Measurements from ENCODE around the gene BGN. TPM values are rescaled to one million over a fixed set of nuclear protein-coding genes. Genes with fewer than 3 reads are reported as not detected.

Gene BGN
- total RNA-seq, 1 experiment from 2014 or later = not detected

DNA sequence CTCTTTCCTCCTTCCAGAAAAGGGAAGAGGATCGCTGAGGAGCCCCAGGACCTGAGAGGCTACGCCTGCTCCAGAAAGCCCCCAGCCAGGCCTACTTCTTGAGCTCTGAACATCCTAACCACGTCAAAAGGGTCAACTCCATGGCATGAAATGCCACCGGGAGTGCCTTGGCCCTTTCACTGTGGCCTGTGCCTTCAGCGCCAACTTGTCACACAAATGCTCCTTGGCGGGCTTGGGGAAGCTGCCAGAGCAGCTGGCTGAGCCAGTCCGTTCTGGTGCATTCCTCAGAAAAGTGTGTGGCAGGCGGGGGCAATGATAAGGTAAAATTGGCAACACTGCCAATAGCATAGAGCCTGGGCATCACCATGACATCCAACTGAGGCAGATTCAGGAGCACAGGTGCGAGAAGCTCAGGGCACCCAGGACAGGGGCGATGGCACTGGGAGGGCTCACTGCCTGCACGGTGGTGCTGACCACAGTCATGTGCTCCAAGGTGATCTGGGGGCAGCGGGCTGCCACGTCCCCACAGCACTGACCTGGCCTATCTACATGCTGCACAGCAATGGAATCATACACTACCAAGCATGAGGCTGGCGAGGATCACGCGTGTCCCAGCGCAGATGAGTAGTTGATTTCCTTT lies 36.8 kb upstream of the BGN start:
- H3K27ac ChIP-seq (ENCODE audit: low read length) = no peak overlapping the region
- no peaks in the 10 kb centered on the region for H3K4me1 ChIP-seq (ENCODE audit: insufficient read depth, low read length)
- H4K20me1 ChIP-seq (ENCODE audit: low read length) = no peaks in the 10 kb centered on the region
- ATAC-seq (no peak), DNase-seq (no peak)
- TF ChIP-seq EZH2phosphoT487 (IDR thresholded peaks at IDR 0.05; ENCODE audit: borderline replicate concordance, low read length) (no peak), EZH2 (IDR thresholded peaks at IDR 0.05; ENCODE audit: low read length, unreplicated experiment) (no peak)
- TF ChIP-seq, protein P1, sequence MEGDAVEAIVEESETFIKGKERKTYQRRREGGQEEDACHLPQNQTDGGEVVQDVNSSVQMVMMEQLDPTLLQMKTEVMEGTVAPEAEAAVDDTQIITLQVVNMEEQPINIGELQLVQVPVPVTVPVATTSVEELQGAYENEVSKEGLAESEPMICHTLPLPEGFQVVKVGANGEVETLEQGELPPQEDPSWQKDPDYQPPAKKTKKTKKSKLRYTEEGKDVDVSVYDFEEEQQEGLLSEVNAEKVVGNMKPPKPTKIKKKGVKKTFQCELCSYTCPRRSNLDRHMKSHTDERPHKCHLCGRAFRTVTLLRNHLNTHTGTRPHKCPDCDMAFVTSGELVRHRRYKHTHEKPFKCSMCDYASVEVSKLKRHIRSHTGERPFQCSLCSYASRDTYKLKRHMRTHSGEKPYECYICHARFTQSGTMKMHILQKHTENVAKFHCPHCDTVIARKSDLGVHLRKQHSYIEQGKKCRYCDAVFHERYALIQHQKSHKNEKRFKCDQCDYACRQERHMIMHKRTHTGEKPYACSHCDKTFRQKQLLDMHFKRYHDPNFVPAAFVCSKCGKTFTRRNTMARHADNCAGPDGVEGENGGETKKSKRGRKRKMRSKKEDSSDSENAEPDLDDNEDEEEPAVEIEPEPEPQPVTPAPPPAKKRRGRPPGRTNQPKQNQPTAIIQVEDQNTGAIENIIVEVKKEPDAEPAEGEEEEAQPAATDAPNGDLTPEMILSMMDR (conservative IDR thresholded peaks at IDR 0.05; ENCODE audit: low read depth, low read length) = no peak
- H3K9me2 ChIP-seq (replicated peaks; ENCODE audit: low read length) = no peaks in the 10 kb centered on the region
- no peaks in the 10 kb centered on the region for H3K9me3 ChIP-seq (ENCODE audit: low read length)
- no peaks in the 10 kb centered on the region for H3K27me3 ChIP-seq (ENCODE audit: low read length)
- intact Hi-C loops (cut with micrococcal nuclease) = no loop called here
- BruUV-seq (replicated peaks) = no TSS peak
- no peak overlapping the region for H3K9ac ChIP-seq (ENCODE audit: low read length)
- ChIA-PET POLR2A (ENCODE audit: unreplicated experiment) (interaction anchor here (0.6 kb wide), 1 partner anchor 66 kb away, joined by 9 read pairs; no protein-coding TSS in a partner anchor), CTCF (no interaction called here)
- no peak overlapping the region for H3K4me2 ChIP-seq (ENCODE audit: low read length)
- no peaks in the 10 kb centered on the region for H3F3A ChIP-seq (ENCODE audit: low read length, unreplicated experiment)
- no peak overlapping the region for H3K4me3 ChIP-seq (ENCODE audit: low read length)
- no peaks in the 10 kb centered on the region for H3K79me2 ChIP-seq (ENCODE audit: low read length)
- H2AFZ ChIP-seq (ENCODE audit: low read length) = no peak overlapping the region
- H3K36me3 ChIP-seq (ENCODE audit: low read depth, low read length) = 0 out of 2 replicates have a peak, but pooled peaks cover 4% of the 10 kb centered on the region

DNA sequence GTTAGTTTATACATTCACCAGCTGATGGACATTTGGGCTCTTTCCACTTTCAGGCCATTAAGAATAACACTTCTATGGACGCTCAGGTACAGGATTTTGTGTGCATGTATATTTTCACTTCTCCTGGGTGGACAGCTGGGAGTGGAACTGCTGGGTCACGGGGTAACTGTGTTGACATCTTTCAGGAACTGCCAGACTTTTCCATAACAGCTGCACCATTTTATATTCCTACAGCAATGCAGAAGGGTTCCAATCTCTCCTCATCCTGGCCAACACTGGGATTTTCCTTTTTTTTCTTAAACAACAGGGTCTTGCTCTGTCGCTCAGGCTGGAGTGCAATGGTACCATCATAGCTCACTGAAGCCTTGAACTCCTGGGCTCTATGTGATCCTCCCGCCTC lies 36.3 kb upstream of the BGN start:
- DNase-seq = no peak
- no TSS peak for BruUV-seq (replicated peaks)
- intact Hi-C loops (cut with micrococcal nuclease) = no loop called here
- TF ChIP-seq EZH2phosphoT487 (IDR thresholded peaks at IDR 0.05; ENCODE audit: borderline replicate concordance, low read length) (no peak), EZH2 (IDR thresholded peaks at IDR 0.05; ENCODE audit: low read length, unreplicated experiment) (no peak)
- TF ChIP-seq, protein P1 (conservative IDR thresholded peaks at IDR 0.05; ENCODE audit: low read depth, low read length) = no peak
- ChIA-PET POLR2A (ENCODE audit: unreplicated experiment) (no interaction called here), CTCF (no interaction called here)
- H3K4me1 ChIP-seq (ENCODE audit: insufficient read depth, low read length) = no peaks in the 10 kb centered on the region
- H3K27me3 ChIP-seq (ENCODE audit: low read length) = no peaks in the 10 kb centered on the region
- no peaks in the 10 kb centered on the region for H4K20me1 ChIP-seq (ENCODE audit: low read length)
- H3F3A ChIP-seq (ENCODE audit: low read length, unreplicated experiment) = no peaks in the 10 kb centered on the region
- ATAC-seq = no peak
- H3K4me3 ChIP-seq (ENCODE audit: low read length) = no peak overlapping the region
- no peak overlapping the region for H3K9ac ChIP-seq (ENCODE audit: low read length)
- H2AFZ ChIP-seq (ENCODE audit: low read length) = no peak overlapping the region
- H3K79me2 ChIP-seq (ENCODE audit: low read length) = no peaks in the 10 kb centered on the region
- H3K9me2 ChIP-seq (replicated peaks; ENCODE audit: low read length) = no peaks in the 10 kb centered on the region
- H3K9me3 ChIP-seq (ENCODE audit: low read length) = no peaks in the 10 kb centered on the region
- no peak overlapping the region for H3K4me2 ChIP-seq (ENCODE audit: low read length)
- H3K36me3 ChIP-seq (ENCODE audit: low read depth, low read length) = 0 out of 2 replicates have a peak, but pooled peaks cover 4% of the 10 kb centered on the region
- no peak overlapping the region for H3K27ac ChIP-seq (ENCODE audit: low read length)

DNA sequence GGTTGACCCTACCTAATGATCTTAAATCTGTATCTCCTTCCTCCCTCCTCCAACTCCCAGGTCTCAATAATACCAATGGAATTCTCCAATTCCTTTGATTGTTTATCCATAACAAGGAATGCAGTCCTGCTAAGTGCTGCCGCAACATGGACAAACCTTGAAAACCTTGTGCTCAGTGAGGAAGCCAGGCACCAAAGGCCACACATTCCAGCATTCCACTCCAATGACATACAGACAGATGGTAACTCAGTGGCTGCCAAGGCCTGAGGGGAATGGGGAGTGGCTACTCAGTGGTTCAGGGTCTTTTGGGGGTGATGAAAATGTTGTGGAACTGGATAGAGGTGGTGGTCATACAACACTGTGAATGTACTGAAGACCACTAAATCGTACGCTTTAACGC lies 34.8 kb upstream of the BGN start:
- H3K27ac ChIP-seq (ENCODE audit: low read length) = no peak overlapping the region
- no peak for ATAC-seq
- H3K27me3 ChIP-seq (ENCODE audit: low read length) = no peaks in the 10 kb centered on the region
- no peak for TF ChIP-seq EZH2phosphoT487 (IDR thresholded peaks at IDR 0.05; ENCODE audit: borderline replicate concordance, low read length)
- TF ChIP-seq, protein P1 (conservative IDR thresholded peaks at IDR 0.05; ENCODE audit: low read depth, low read length) = no peak
- no peak for TF ChIP-seq EZH2 (IDR thresholded peaks at IDR 0.05; ENCODE audit: low read length, unreplicated experiment)
- H3K4me3 ChIP-seq (ENCODE audit: low read length) = no peak overlapping the region
- no peaks in the 10 kb centered on the region for H3K9me3 ChIP-seq (ENCODE audit: low read length)
- POLR2A ChIA-PET (ENCODE audit: unreplicated experiment) = no interaction called here
- no peak overlapping the region for H2AFZ ChIP-seq (ENCODE audit: low read length)
- H3K4me2 ChIP-seq (ENCODE audit: low read length) = no peak overlapping the region
- CTCF ChIA-PET = no interaction called here
- BruUV-seq (replicated peaks) = no TSS peak
- intact Hi-C loops (cut with micrococcal nuclease) = no loop called here
- no peaks in the 10 kb centered on the region for H4K20me1 ChIP-seq (ENCODE audit: low read length)
- no peaks in the 10 kb centered on the region for H3K9me2 ChIP-seq (replicated peaks; ENCODE audit: low read length)
- no peak for DNase-seq
- H3K9ac ChIP-seq (ENCODE audit: low read length) = no peak overlapping the region
- H3K4me1 ChIP-seq (ENCODE audit: insufficient read depth, low read length) = no peaks in the 10 kb centered on the region
- no peaks in the 10 kb centered on the region for H3F3A ChIP-seq (ENCODE audit: low read length, unreplicated experiment)
- H3K36me3 ChIP-seq (ENCODE audit: low read depth, low read length) = 0 out of 2 replicates have a peak, but pooled peaks cover 4% of the 10 kb centered on the region
- no peaks in the 10 kb centered on the region for H3K79me2 ChIP-seq (ENCODE audit: low read length)
